ENCODE results near the gene TNIP3. TPM values are rescaled to one million over a fixed set of nuclear protein-coding genes. Genes with fewer than 3 reads are reported as not detected.

The TNIP3 gene
- total RNA-seq, 2 donors from 2014 or later = 0.12 to 0.47 TPM

- no peaks in the 10 kb centered on the region for H3K4me1 Mint-ChIP-seq
- peaks cover 13% of the 10 kb centered on the region for H3K27me3 Mint-ChIP-seq
- H3K36me3 Mint-ChIP-seq (ENCODE audit: low read depth) = no peaks in the 10 kb centered on the region
- DNase-seq (no peak), ATAC-seq (no peak)
- H3K9me3 ChIP-seq (ENCODE audit: control insufficient read depth, low read length, poor library complexity, severe bottlenecking) = no peaks in the 10 kb centered on the region
- no peak overlapping the region for H3K4me3 Mint-ChIP-seq
- H3K27ac Mint-ChIP-seq = no peak overlapping the region
These were observed 55.6 kb downstream of the TNIP3 start for GRCh38 chr4:121108557-121108956.

GRCh38 chr4:121107507-121107906 is 56.6 kb downstream of the TNIP3 start:
- no peaks in the 10 kb centered on the region for H3K36me3 Mint-ChIP-seq (ENCODE audit: low read depth)
- no peak for ATAC-seq

GRCh38 chr4:121100093-121100775 is 63.9 kb downstream of the TNIP3 start:
- H3K36me3 Mint-ChIP-seq (ENCODE audit: low read depth) = no peaks in the 10 kb centered on the region
- no peaks in the 10 kb centered on the region for H3K9me3 ChIP-seq (ENCODE audit: control insufficient read depth, low read length, poor library complexity, severe bottlenecking)
- H3K4me1 Mint-ChIP-seq = no peaks in the 10 kb centered on the region
- DNase-seq (no peak), ATAC-seq (no peak)
- no peak overlapping the region for H3K4me3 Mint-ChIP-seq
- no peak overlapping the region for H3K27ac Mint-ChIP-seq
- H3K27me3 Mint-ChIP-seq = no peaks in the 10 kb centered on the region

More at GRCh38 chr4:121107507-121107906, 56.6 kb downstream of the TNIP3 start:
- H3K9me3 ChIP-seq (ENCODE audit: control insufficient read depth, low read length, poor library complexity, severe bottlenecking) = no peaks in the 10 kb centered on the region
- Mint-ChIP-seq H3K27me3 (peaks cover 13% of the 10 kb centered on the region), H3K4me1 (no peaks in the 10 kb centered on the region), H3K27ac (no peak overlapping the region), H3K4me3 (no peak overlapping the region)
- DNase-seq = no peak

GRCh38 chr4:121098266-121098665 is 65.9 kb downstream of the TNIP3 start:
- H3K4me3 Mint-ChIP-seq = no peak overlapping the region
- no peaks in the 10 kb centered on the region for H3K4me1 Mint-ChIP-seq
- ATAC-seq = no peak
- H3K27ac Mint-ChIP-seq = no peak overlapping the region
- DNase-seq = no peak
- no peaks in the 10 kb centered on the region for H3K9me3 ChIP-seq (ENCODE audit: control insufficient read depth, low read length, poor library complexity, severe bottlenecking)
- H3K36me3 Mint-ChIP-seq (ENCODE audit: low read depth) = no peaks in the 10 kb centered on the region
- H3K27me3 Mint-ChIP-seq = no peaks in the 10 kb centered on the region

GRCh38 chr4:121096629-121097028 is 67.5 kb downstream of the TNIP3 start:
- no peak for DNase-seq
- no peaks in the 10 kb centered on the region for H3K36me3 Mint-ChIP-seq (ENCODE audit: low read depth)
- no peaks in the 10 kb centered on the region for H3K27me3 Mint-ChIP-seq
- H3K27ac Mint-ChIP-seq = no peak overlapping the region
- H3K4me3 Mint-ChIP-seq = no peak overlapping the region
- no peaks in the 10 kb centered on the region for H3K4me1 Mint-ChIP-seq
- H3K9me3 ChIP-seq (ENCODE audit: control insufficient read depth, low read length, poor library complexity, severe bottlenecking) = no peaks in the 10 kb centered on the region
- ATAC-seq = no peak

- Mint-ChIP-seq H3K4me3 (no peak overlapping the region), H3K27me3 (no peaks in the 10 kb centered on the region), H3K27ac (no peak overlapping the region), H3K4me1 (no peaks in the 10 kb centered on the region), H3K36me3 (ENCODE audit: low read depth) (no peaks in the 10 kb centered on the region)
- DNase-seq = no peak
- no peaks in the 10 kb centered on the region for H3K9me3 ChIP-seq (ENCODE audit: control insufficient read depth, low read length, poor library complexity, severe bottlenecking)
- ATAC-seq = no peak
These were observed 67.9 kb downstream of the TNIP3 start for GRCh38 chr4:121096191-121096590.

- H3K4me3 Mint-ChIP-seq = no peak overlapping the region
- DNase-seq = no peak
- no peaks in the 10 kb centered on the region for H3K4me1 Mint-ChIP-seq
These were observed 69.7 kb downstream of the TNIP3 start for GRCh38 chr4:121094297-121094966.

GRCh38 chr4:121093261-121093660 is 70.9 kb downstream of the TNIP3 start:
- Mint-ChIP-seq H3K4me3 (no peak overlapping the region), H3K36me3 (ENCODE audit: low read depth) (no peaks in the 10 kb centered on the region), H3K27me3 (no peaks in the 10 kb centered on the region), H3K27ac (no peak overlapping the region), H3K4me1 (no peaks in the 10 kb centered on the region)
- ATAC-seq (no peak), DNase-seq (no peak)
- H3K9me3 ChIP-seq (ENCODE audit: control insufficient read depth, low read length, poor library complexity, severe bottlenecking) = no peaks in the 10 kb centered on the region

More at GRCh38 chr4:121094297-121094966, 69.7 kb downstream of the TNIP3 start:
- no peak for ATAC-seq
- Mint-ChIP-seq H3K27ac (no peak overlapping the region), H3K36me3 (ENCODE audit: low read depth) (no peaks in the 10 kb centered on the region), H3K27me3 (no peaks in the 10 kb centered on the region)
- H3K9me3 ChIP-seq (ENCODE audit: control insufficient read depth, low read length, poor library complexity, severe bottlenecking) = no peaks in the 10 kb centered on the region

GRCh38 chr4:121091941-121092340 is 72.2 kb downstream of the TNIP3 start:
- Mint-ChIP-seq H3K27ac (no peak overlapping the region), H3K4me1 (no peaks in the 10 kb centered on the region), H3K36me3 (ENCODE audit: low read depth) (no peaks in the 10 kb centered on the region), H3K4me3 (no peak overlapping the region), H3K27me3 (no peaks in the 10 kb centered on the region)
- DNase-seq (no peak), ATAC-seq (no peak)
- H3K9me3 ChIP-seq (ENCODE audit: control insufficient read depth, low read length, poor library complexity, severe bottlenecking) = no peaks in the 10 kb centered on the region

GRCh38 chr4:121088867-121089266 is 75.3 kb downstream of the TNIP3 start:
- Mint-ChIP-seq H3K4me1 (no peaks in the 10 kb centered on the region), H3K4me3 (no peak overlapping the region)
- ATAC-seq = no peak

More at GRCh38 chr4:121088867-121089266, 75.3 kb downstream of the TNIP3 start:
- no peak overlapping the region for H3K27ac Mint-ChIP-seq
- no peaks in the 10 kb centered on the region for H3K9me3 ChIP-seq (ENCODE audit: control insufficient read depth, low read length, poor library complexity, severe bottlenecking)
- no peaks in the 10 kb centered on the region for H3K36me3 Mint-ChIP-seq (ENCODE audit: low read depth)
- peaks cover 11% of the 10 kb centered on the region for H3K27me3 Mint-ChIP-seq
- DNase-seq = no peak

Other genes with a start within 250 kb of the TNIP3 start
- gene PRDM5, start 241.6 kb downstream of the TNIP3 start, total RNA-seq = under 1 TPM in 1 of 2 donors, not detected in 1; 0.15 TPM
- not detected for gene NDNF, start 91.8 kb downstream of the TNIP3 start, total RNA-seq
- gene QRFPR, start 216.7 kb upstream of the TNIP3 start, total RNA-seq = not detected